Caco-2 (cell line): ENCODE measurements around the gene UTS2. TPM values are rescaled to one million over a fixed set of nuclear protein-coding genes. Genes with fewer than 3 reads are reported as not detected.

Experiments
- BruUV-seq: library from RNA; stranded (reverse); fragments of 400-500 nt; replicated peaks from 2 replicates; lab custom pipeline; 2021; lab: Mats Ljungman, UMichigan
- CTCF ChIA-PET: fragments of 300-600 bp; sonication (Branson Sonifier 250); formaldehyde crosslinking; loops from one replicate; lab custom pipeline; 2022; ENCODE audit warnings: antibody characterized with exemption; lab: Charles Lee
- POLR2A ChIA-PET: fragments of 300-600 bp; sonication (Branson Sonifier 250); formaldehyde crosslinking; loops from one replicate; lab custom pipeline; 2022; ENCODE audit warnings: antibody characterized with exemption; lab: Charles Lee
- DNase-seq, 2 experiments: peaks; one replicate each; pipeline versions ENCODE4 v3.0.0 to v3.0.0-alpha.2; 2020 to 2022
- H3K27me3 ChIP-seq: replicated peaks from 2 replicates; pipeline ENCODE4 v1.6.0; 2011; ENCODE audit warnings: low read length; ENCODE audit not compliant: control insufficient read depth, insufficient read depth
- H3K36me3 ChIP-seq: 2 replicates; pipeline ENCODE4 v1.5.1; 2011; ENCODE audit warnings: low read length; ENCODE audit not compliant: control insufficient read depth, insufficient read depth
- H3K4me1 ChIP-seq: fragments of 250-450 bp; sonication (Bioruptor Pico); 2 replicates; pipeline ENCODE4 v1.5.1; 2020; ENCODE audit warnings: mild to moderate bottlenecking
- H3K4me3 ChIP-seq: 2 replicates; pipeline ENCODE4 v1.5.1; 2011; ENCODE audit warnings: low read depth, mild to moderate bottlenecking, control low read depth, low read length
- H3K9me3 ChIP-seq: fragments of 250-450 bp; sonication (Bioruptor Pico); 2 replicates; pipeline ENCODE4 v1.5.1; 2020; ENCODE audit warnings: mild to moderate bottlenecking, moderate library complexity
- H3K27ac Mint-ChIP-seq: one replicate; pipeline ENCODE4 v1.8.0; 2022; ENCODE audit warnings: mixed read lengths; ENCODE audit not compliant: unreplicated experiment
- H3K27me3 Mint-ChIP-seq: one replicate; pipeline ENCODE4 v1.8.0; 2022; ENCODE audit warnings: mixed read lengths; ENCODE audit not compliant: insufficient read depth, unreplicated experiment
- H3K36me3 Mint-ChIP-seq: one replicate; pipeline ENCODE4 v1.8.0; 2022; ENCODE audit warnings: mild to moderate bottlenecking, mixed read lengths; ENCODE audit not compliant: insufficient read depth, unreplicated experiment
- H3K4me1 Mint-ChIP-seq: one replicate; pipeline ENCODE4 v1.8.0; 2022; ENCODE audit warnings: low read depth, mixed read lengths; ENCODE audit not compliant: unreplicated experiment
- H3K4me3 Mint-ChIP-seq: one replicate; pipeline ENCODE4 v1.8.0; 2022; ENCODE audit warnings: mild to moderate bottlenecking, moderate library complexity, mixed read lengths; ENCODE audit not compliant: unreplicated experiment
- H3K9me3 Mint-ChIP-seq: one replicate; pipeline ENCODE4 v1.8.0; 2022; ENCODE audit warnings: mixed read lengths; ENCODE audit not compliant: unreplicated experiment
- intact Hi-C: fragments of 100-400 bp; cut with micrococcal nuclease; formaldehyde crosslinking; loops from one replicate; pipeline ENCODE4 v1.10.0; 2022; ENCODE audit not compliant: unreplicated experiment
- total RNA-seq: library from RNA; stranded (reverse); gene quantifications from 2 replicates; pipeline ENCODE4 v1.2.3, GENCODE V29; 2022
- TF ChIP-seq, protein P1 (sequence below), 2 experiments: fragments of 200-600 bp in 1 of 2; IDR thresholded peaks; 1 replicate in 1 of 2; 2 replicates in 1 of 2; pipeline versions ENCODE4 v1.5.1 to v1.8.0; 2011 to 2022; ENCODE audit warnings: antibody characterized with exemption in 1 of 2, control low read depth in 1 of 2, inconsistent platforms in 1 of 2, low read depth in 1 of 2, low read length in 1 of 2, mild to moderate bottlenecking in 1 of 2, moderate library complexity in 1 of 2; ENCODE audit not compliant: insufficient read depth in 1 of 2, severe bottlenecking in 1 of 2, unreplicated experiment in 1 of 2

UTS2 gene
- total RNA-seq, 1 experiment from 2014 or later: 10.8 TPM

DNA sequence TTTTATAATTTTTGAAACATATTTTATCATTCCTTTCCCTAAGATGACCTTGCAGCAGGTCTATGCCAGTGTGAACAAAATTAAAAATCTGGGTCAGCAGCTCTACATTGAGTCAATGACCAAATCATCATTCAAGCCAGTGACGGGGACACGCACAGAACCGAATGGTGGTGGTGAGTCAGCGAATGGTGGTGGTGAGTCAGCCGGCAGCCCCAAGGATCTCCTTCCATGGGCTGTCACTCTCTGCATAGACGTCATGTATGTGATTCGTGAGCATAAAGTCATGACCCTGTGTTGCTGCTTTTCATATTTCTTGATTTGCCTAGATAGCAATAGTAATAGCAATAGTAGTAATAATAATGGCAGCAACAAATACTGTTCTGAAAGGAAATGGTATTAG is 42.5 kb downstream of the UTS2 start:
- no peaks in the 10 kb centered on the region for H3K27me3 Mint-ChIP-seq
- H3K4me3 ChIP-seq: no peak overlapping the region
- H3K36me3 ChIP-seq: 0 out of 2 replicates have a peak, but pooled peaks cover 1% of the 10 kb centered on the region
- peaks cover 30% of the 10 kb centered on the region for H3K36me3 Mint-ChIP-seq
- ChIA-PET CTCF (no interaction called here), POLR2A (no interaction called here)
- H3K4me1 Mint-ChIP-seq: no peaks in the 10 kb centered on the region
- H3K4me3 Mint-ChIP-seq: no peak overlapping the region
- H3K4me1 ChIP-seq: no peaks in the 10 kb centered on the region
- intact Hi-C loops: no loop called here
- BruUV-seq: no TSS peak
- H3K9me3 Mint-ChIP-seq: peaks cover 19% of the 10 kb centered on the region
- no peak for DNase-seq
- H3K9me3 ChIP-seq: peaks cover 17% of the 10 kb centered on the region; the same call in 1 of the 2 replicates
- TF ChIP-seq, protein P1, sequence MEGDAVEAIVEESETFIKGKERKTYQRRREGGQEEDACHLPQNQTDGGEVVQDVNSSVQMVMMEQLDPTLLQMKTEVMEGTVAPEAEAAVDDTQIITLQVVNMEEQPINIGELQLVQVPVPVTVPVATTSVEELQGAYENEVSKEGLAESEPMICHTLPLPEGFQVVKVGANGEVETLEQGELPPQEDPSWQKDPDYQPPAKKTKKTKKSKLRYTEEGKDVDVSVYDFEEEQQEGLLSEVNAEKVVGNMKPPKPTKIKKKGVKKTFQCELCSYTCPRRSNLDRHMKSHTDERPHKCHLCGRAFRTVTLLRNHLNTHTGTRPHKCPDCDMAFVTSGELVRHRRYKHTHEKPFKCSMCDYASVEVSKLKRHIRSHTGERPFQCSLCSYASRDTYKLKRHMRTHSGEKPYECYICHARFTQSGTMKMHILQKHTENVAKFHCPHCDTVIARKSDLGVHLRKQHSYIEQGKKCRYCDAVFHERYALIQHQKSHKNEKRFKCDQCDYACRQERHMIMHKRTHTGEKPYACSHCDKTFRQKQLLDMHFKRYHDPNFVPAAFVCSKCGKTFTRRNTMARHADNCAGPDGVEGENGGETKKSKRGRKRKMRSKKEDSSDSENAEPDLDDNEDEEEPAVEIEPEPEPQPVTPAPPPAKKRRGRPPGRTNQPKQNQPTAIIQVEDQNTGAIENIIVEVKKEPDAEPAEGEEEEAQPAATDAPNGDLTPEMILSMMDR (IDR thresholded peaks at IDR 0.05; ENCODE audit: insufficient read depth in 1 of 2, low read depth in 1 of 2, low read length in 1 of 2, severe bottlenecking in 1 of 2, unreplicated experiment in 1 of 2): no peak
- no peak overlapping the region for H3K27ac Mint-ChIP-seq
- H3K27me3 ChIP-seq: no peaks in the 10 kb centered on the region

DNA sequence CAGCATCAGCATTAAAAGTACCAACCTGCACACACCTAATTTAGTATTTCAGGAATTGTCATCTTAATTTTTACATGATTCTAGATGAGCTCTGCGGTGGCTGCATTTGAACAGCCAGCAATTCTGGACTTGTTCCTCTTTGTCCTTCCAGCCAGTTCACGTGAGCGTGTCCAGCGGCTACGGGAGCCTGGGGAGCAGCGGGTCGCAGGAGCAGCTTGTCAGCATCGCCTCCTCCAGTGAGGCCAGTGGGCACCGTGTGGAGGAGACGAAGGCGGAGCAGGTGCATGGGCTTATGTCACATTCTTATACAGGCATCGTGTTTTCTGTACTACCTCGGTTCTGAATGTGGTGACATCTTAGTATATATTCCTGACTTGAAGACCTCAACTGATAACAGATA is 43.1 kb downstream of the UTS2 start:
- Mint-ChIP-seq H3K4me3 (no peak overlapping the region), H3K36me3 (peaks cover 37% of the 10 kb centered on the region), H3K9me3 (peaks cover 19% of the 10 kb centered on the region), H3K27ac (no peak overlapping the region), H3K4me1 (no peaks in the 10 kb centered on the region), H3K27me3 (no peaks in the 10 kb centered on the region)
- peaks cover 17% of the 10 kb centered on the region; the same call in 1 of the 2 replicates for H3K9me3 ChIP-seq
- CTCF ChIA-PET: no interaction called here
- TF ChIP-seq, protein P1 (IDR thresholded peaks at IDR 0.05; ENCODE audit: insufficient read depth in 1 of 2, low read depth in 1 of 2, low read length in 1 of 2, severe bottlenecking in 1 of 2, unreplicated experiment in 1 of 2): no peak
- no peak overlapping the region for H3K4me3 ChIP-seq
- H3K4me1 ChIP-seq: no peaks in the 10 kb centered on the region
- no peak for DNase-seq
- 0 out of 2 replicates have a peak, but pooled peaks cover 1% of the 10 kb centered on the region for H3K36me3 ChIP-seq
- BruUV-seq: no TSS peak
- intact Hi-C loops: no loop called here
- no peaks in the 10 kb centered on the region for H3K27me3 ChIP-seq
- POLR2A ChIA-PET: no interaction called here

DNA sequence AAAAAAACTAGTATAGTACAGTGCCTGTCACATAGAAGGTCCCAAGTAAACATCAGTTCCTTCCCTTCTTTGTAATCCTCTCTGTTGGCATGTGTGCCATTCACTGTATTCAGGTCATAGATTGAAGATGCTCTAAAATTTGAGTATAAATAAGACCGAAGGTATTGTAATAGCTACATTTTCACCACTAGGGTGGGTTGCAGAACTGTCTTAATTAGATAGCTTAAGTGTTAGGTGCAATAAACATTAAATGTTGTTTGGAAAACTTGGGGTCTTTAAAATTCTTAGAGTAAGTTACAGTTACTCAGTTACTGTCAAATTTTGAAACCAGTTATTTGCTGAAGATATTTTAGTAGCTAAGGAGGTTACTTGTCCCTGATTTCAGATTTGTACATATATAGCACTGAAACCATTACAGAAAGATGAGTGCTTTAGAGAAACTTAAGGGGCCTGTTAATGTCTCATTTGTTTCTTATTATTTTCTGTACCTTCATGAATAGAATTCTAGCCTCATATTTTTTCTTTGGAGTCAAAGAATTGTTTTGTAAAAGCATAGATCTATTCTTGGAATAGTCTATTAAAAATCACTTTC is 44.5 kb downstream of the UTS2 start:
- peaks cover 39% of the 10 kb centered on the region for H3K36me3 Mint-ChIP-seq
- no peak overlapping the region for H3K4me3 Mint-ChIP-seq
- Histone ChIP-seq H3K4me1 (no peaks in the 10 kb centered on the region), H3K9me3 (peaks cover 6% of the 10 kb centered on the region; the same call in 1 of the 2 replicates), H3K27me3 (no peaks in the 10 kb centered on the region), H3K4me3 (no peak overlapping the region), H3K36me3 (0 out of 2 replicates have a peak, but pooled peaks cover 1% of the 10 kb centered on the region)
- H3K4me1 Mint-ChIP-seq: no peaks in the 10 kb centered on the region
- no TSS peak for BruUV-seq
- TF ChIP-seq, protein P1 (IDR thresholded peaks at IDR 0.05; ENCODE audit: insufficient read depth in 1 of 2, low read depth in 1 of 2, low read length in 1 of 2, severe bottlenecking in 1 of 2, unreplicated experiment in 1 of 2): peak in 1 of 2 experiments; percentile 55
- no peak overlapping the region for H3K27ac Mint-ChIP-seq
- intact Hi-C loops: loop anchor here (1.0 kb wide), 1 partner anchor 94 kb away; no protein-coding TSS in a partner anchor
- no peak for DNase-seq
- ChIA-PET POLR2A (no interaction called here), CTCF (interaction anchor here (0.5 to 1.0 kb wide), 8 partner anchors 11 to 507 kb away, joined by 3 to 9 read pairs (median 3); no protein-coding TSS in a partner anchor)
- no peaks in the 10 kb centered on the region for H3K27me3 Mint-ChIP-seq
- peaks cover 9% of the 10 kb centered on the region for H3K9me3 Mint-ChIP-seq
